Breast epithelium (tissue), 4 donors: ENCODE measurements around the gene ITGA3. TPM values are rescaled to one million over a fixed set of nuclear protein-coding genes. Genes with fewer than 3 reads are reported as not detected.

Experiments used
- DNase-seq, 2 donors: peaks; one replicate each; pipeline ENCODE4 v3.0.0-alpha.2; 2019; ENCODE audit warnings: low spot score in 2 of 2
- H3K27ac ChIP-seq, 2 donors: fragments of 200-600 bp; sonication (generic) in 1 of 2; one replicate each; pipeline ENCODE4 v1.5.1; 2016 to 2019; ENCODE audit warnings: mild to moderate bottlenecking in 1 of 2
- H3K27me3 ChIP-seq, 2 donors: fragments of 200-600 bp; sonication (generic) in 1 of 2; one replicate each; pipeline versions ENCODE4 v1.5.1 to v1.6.0; 2017 to 2019; ENCODE audit warnings: control low read depth in 1 of 2, mild to moderate bottlenecking in 1 of 2
- H3K36me3 ChIP-seq: fragments of 200-600 bp; one replicate; pipeline ENCODE4 v1.5.1; 2019
- H3K4me1 ChIP-seq, 2 donors: fragments of 200-600 bp; sonication (generic); one replicate each; pipeline ENCODE4 v1.5.1; 2016 to 2019; ENCODE audit warnings: control low read depth in 1 of 2
- H3K4me3 ChIP-seq, 3 donors: fragments of 200-600 bp; sonication (generic); 1 replicate in 2 of 3; 2 replicates in 1 of 3; pipeline ENCODE4 v1.5.1; 2016 to 2019; ENCODE audit warnings: mild to moderate bottlenecking in 3 of 3, moderate library complexity in 2 of 3
- H3K9me3 ChIP-seq, 2 donors: fragments of 200-600 bp; sonication (generic) in 1 of 2; one replicate each; pipeline ENCODE4 v1.5.1; 2016 to 2019; ENCODE audit warnings: control low read depth in 1 of 2
- POLR2A ChIP-seq: fragments of 450-650 bp; IDR thresholded peaks from one replicate; pipeline ENCODE4 v1.6.1; 2016; ENCODE audit warnings: antibody characterized with exemption, mild to moderate bottlenecking, moderate library complexity
- POLR2AphosphoS5 ChIP-seq, 3 donors: sonication (generic); formaldehyde crosslinking; IDR thresholded peaks; one replicate each; pipeline ENCODE4 v1.6.1; 2017; ENCODE audit warnings: antibody characterized with exemption in 3 of 3
- intact Hi-C: fragments of 100-400 bp; cut with DNase I; formaldehyde crosslinking; loops from one replicate; pipeline ENCODE4 v1.15.1; 2023; ENCODE audit warnings: low total_unique reads
- total RNA-seq, 3 donors: library from RNA; depleted of rRNA; stranded (reverse); fragments of >200 nt; gene quantifications; one replicate each; pipeline ENCODE4 v1.1.0, GENCODE V29; 2016
- TF ChIP-seq, protein P1 (sequence below), 3 donors: fragments of 450-650 bp; IDR thresholded peaks; one replicate each; pipeline ENCODE4 v1.5.1; 2016 to 2017; ENCODE audit warnings: antibody characterized with exemption in 3 of 3, mild to moderate bottlenecking in 3 of 3, moderate library complexity in 3 of 3

ITGA3 gene
- total RNA-seq, 3 donors from 2014 or later: 10.6 to 67.6 (median 48.5) TPM

DNA sequence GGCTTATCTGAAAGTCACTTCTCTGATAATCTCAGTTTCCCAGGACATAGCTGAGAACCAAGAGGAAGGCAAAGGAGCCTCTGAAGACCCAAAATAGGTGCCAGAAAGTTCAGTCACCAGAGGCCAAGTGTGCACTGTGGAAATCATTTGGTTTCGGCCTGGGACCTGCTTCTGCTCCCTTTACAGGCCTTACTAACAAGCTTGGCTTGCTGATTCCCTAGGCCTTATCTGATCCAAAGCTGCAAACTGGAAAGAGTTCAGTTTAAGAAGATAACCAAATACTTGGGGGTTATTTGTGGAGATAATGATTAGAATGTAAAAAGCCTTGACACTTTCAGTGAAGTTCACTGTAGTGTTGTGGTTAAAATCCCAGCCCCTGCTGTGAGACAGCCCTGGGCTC lies 17.0 kb downstream of the ITGA3 start:
- intact Hi-C loops: no loop called here
- H3K27ac ChIP-seq: no peak overlapping the region
- DNase-seq: no peak
- no peaks in the 10 kb centered on the region for H3K4me1 ChIP-seq
- no peak for TF ChIP-seq POLR2AphosphoS5 (IDR thresholded peaks at IDR 0.05)
- TF ChIP-seq, protein P1, sequence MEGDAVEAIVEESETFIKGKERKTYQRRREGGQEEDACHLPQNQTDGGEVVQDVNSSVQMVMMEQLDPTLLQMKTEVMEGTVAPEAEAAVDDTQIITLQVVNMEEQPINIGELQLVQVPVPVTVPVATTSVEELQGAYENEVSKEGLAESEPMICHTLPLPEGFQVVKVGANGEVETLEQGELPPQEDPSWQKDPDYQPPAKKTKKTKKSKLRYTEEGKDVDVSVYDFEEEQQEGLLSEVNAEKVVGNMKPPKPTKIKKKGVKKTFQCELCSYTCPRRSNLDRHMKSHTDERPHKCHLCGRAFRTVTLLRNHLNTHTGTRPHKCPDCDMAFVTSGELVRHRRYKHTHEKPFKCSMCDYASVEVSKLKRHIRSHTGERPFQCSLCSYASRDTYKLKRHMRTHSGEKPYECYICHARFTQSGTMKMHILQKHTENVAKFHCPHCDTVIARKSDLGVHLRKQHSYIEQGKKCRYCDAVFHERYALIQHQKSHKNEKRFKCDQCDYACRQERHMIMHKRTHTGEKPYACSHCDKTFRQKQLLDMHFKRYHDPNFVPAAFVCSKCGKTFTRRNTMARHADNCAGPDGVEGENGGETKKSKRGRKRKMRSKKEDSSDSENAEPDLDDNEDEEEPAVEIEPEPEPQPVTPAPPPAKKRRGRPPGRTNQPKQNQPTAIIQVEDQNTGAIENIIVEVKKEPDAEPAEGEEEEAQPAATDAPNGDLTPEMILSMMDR (IDR thresholded peaks at IDR 0.05): no peak
- no peak for TF ChIP-seq POLR2A
- no peak overlapping the region for H3K4me3 ChIP-seq
- H3K27me3 ChIP-seq: no peaks in the 10 kb centered on the region
- H3K36me3 ChIP-seq: peaks cover 8% of the 10 kb centered on the region
- no peaks in the 10 kb centered on the region for H3K9me3 ChIP-seq

DNA sequence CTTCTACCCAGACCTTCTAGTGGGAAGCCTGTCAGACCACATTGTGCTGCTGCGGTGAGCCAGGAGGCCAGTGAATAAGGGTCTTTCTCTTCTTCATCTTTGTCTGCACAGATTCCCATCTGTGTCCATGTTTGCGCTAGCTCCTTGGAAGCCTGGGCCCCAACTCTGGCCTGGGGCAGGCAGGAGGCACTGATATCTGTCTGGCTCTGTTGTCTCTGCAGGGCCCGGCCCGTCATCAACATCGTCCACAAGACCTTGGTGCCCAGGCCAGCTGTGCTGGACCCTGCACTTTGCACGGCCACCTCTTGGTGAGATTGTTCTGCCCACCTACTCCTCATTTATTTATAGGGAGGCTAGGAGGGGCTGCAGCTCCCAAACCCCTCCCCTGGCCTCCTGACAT lies 18.3 kb downstream of the ITGA3 start:
- Histone ChIP-seq H3K27me3 (no peaks in the 10 kb centered on the region), H3K27ac (no peak overlapping the region), H3K4me3 (no peak overlapping the region), H3K4me1 (no peaks in the 10 kb centered on the region), H3K36me3 (peaks cover 8% of the 10 kb centered on the region), H3K9me3 (no peaks in the 10 kb centered on the region)
- TF ChIP-seq POLR2A (no peak), POLR2AphosphoS5 (IDR thresholded peaks at IDR 0.05) (no peak)
- TF ChIP-seq, protein P1 (IDR thresholded peaks at IDR 0.05): no peak
- intact Hi-C loops: no loop called here
- DNase-seq: no peak

DNA sequence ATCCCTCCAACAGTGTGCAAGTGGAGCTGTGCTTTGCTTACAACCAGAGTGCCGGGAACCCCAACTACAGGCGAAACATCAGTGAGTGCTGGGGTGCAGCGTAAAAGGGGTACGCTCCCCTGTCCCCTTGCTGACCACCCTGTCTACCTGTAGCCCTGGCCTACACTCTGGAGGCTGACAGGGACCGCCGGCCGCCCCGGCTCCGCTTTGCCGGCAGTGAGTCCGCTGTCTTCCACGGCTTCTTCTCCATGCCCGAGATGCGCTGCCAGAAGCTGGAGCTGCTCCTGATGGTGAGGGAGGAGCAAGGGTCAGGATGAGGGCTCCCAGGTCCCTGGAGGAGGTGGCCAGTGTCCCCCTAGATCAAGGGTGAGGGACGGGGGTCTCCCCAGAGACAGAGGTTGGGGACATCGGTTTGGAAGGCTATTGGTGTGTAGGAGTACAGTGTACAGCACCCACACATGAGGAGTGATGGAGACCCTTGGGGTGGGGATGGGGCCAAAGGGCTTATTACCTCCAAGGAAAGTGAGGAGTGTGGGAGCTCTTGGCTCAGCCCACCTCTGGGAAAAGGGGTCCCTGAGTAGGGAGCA lies 19.6 kb downstream of the ITGA3 start:
- Histone ChIP-seq H3K9me3 (no peaks in the 10 kb centered on the region), H3K27ac (no peak overlapping the region), H3K27me3 (no peaks in the 10 kb centered on the region), H3K4me1 (no peaks in the 10 kb centered on the region), H3K4me3 (no peak overlapping the region), H3K36me3 (peaks cover 8% of the 10 kb centered on the region)
- no peak for DNase-seq
- TF ChIP-seq, protein P1 (IDR thresholded peaks at IDR 0.05): no peak
- TF ChIP-seq POLR2AphosphoS5 (IDR thresholded peaks at IDR 0.05) (no peak), POLR2A (no peak)
- intact Hi-C loops: no loop called here

DNA sequence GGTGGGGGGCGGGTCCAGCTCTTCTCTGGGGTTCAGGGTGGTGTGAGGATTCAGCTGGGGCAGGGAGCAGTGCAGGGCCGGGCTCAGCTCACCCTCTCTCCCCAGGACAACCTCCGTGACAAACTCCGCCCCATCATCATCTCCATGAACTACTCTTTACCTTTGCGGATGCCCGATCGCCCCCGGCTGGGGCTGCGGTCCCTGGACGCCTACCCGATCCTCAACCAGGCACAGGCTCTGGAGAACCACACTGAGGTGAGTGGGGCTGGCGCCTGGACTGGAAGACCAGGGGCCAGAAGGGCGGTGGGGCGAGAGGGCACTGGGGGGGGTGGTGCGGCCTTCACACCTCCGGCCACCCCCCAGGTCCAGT lies 20.3 kb downstream of the ITGA3 start:
- intact Hi-C loops: no loop called here
- Histone ChIP-seq H3K36me3 (peaks cover 7% of the 10 kb centered on the region), H3K4me3 (no peak overlapping the region), H3K9me3 (no peaks in the 10 kb centered on the region), H3K27me3 (no peaks in the 10 kb centered on the region), H3K27ac (no peak overlapping the region), H3K4me1 (no peaks in the 10 kb centered on the region)
- no peak for DNase-seq
- no peak for TF ChIP-seq POLR2A
- TF ChIP-seq, protein P1 (IDR thresholded peaks at IDR 0.05): no peak
- no peak for TF ChIP-seq POLR2AphosphoS5 (IDR thresholded peaks at IDR 0.05)

DNA sequence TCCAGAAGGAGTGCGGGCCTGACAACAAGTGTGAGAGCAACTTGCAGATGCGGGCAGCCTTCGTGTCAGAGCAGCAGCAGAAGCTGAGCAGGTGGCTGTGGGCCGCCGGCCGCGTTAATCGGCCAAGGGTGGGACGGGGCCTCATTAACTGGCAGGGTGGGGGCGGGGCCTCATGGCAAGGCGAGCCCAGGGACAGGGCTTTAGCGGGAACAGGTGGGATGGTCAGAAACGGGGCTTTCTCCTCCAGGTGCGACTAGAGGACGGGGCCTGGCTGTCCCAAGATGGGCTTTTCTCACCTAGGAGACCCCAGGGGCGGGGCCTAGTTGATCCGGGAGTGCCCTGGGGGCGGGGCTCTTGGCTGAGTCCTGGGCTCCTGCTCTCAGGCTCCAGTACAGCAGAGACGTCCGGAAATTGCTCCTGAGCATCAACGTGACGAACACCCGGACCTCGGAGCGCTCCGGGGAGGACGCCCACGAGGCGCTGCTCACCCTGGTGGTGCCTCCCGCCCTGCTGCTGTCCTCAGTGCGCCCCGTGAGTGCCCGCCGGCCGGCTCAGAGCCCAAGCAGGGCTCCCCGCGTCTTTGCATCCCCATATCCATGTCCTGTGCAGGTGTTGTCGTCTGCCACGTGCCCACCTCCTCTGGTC lies 20.8 kb downstream of the ITGA3 start:
- Histone ChIP-seq H3K27me3 (no peaks in the 10 kb centered on the region), H3K4me1 (no peaks in the 10 kb centered on the region), H3K27ac (no peak overlapping the region), H3K9me3 (no peaks in the 10 kb centered on the region), H3K36me3 (peaks cover 2% of the 10 kb centered on the region), H3K4me3 (no peak overlapping the region)
- DNase-seq: no peak
- TF ChIP-seq POLR2AphosphoS5 (IDR thresholded peaks at IDR 0.05): no peak
- TF ChIP-seq, protein P1 (IDR thresholded peaks at IDR 0.05): no peak
- no peak for TF ChIP-seq POLR2A
- intact Hi-C loops: no loop called here
